Measurements from ENCODE around the gene BCL2L1.

DNA sequence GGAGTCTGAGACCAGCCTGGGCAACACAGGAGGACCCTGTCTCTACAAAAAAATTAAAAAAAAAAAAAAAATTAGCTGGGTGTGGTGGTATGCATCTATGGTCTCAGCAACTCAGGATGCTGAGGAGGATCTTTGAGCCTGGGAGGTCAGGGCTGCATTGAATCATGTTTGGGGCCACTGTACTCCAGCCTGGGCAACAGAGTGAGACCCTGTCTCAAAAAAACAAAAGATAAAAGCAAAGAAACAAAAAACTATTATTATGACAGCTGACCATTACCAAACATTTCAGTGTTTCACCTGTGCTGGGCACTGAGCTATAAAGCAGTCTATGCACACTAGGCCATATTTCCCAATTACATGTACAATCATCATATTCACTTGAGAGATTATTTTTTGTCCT is 49.2 kb downstream of the BCL2L1 start:
- TF ChIP-seq POLR2AphosphoS5 (IDR thresholded peaks at IDR 0.05; ENCODE audit: low read depth, low read length): no peak
- no peak for TF ChIP-seq POLR2A (IDR thresholded peaks at IDR 0.05; ENCODE audit: low read depth, low read length)
- TF ChIP-seq TAF1 (IDR thresholded peaks at IDR 0.05; ENCODE audit: low read depth, low read length): no peak
- no peak for TF ChIP-seq POU2F2 (IDR thresholded peaks at IDR 0.05; ENCODE audit: low read depth, low read length)
- no peak for TF ChIP-seq SPI1 (IDR thresholded peaks at IDR 0.05; ENCODE audit: low read depth, low read length)
- no peak for TF ChIP-seq PAX5 (IDR thresholded peaks at IDR 0.05; ENCODE audit: insufficient read depth, low read length, severe bottlenecking)

All from GM12891 (cell line).